ENCODE results near the gene HUS1B.
"Not testable (repeated sequence)": the region's sequence is repeated elsewhere in the genome, so short reads cannot be mapped to it uniquely, and the experiment has no call there.

HUS1B gene

DNA sequence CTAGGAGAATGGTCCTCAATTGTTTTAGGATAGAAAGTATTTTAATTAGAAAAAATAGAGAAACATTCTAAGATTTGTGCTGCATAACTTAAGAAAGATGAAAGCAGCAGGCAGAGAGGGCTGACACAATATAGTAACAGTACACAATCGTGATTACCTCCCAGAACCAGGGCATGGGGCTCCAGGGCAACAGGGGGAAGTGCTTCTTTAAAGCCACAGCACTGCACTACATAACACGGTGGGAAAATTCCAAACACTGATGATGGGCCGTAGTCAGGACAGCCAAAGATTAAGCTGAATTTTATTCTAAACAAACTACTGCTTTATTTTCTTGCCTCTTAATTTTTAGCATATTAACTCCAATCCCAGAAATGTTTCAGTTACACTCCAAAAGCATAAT lies 21.6 kb upstream of the HUS1B start:
- DNase-seq = no peak

DNA sequence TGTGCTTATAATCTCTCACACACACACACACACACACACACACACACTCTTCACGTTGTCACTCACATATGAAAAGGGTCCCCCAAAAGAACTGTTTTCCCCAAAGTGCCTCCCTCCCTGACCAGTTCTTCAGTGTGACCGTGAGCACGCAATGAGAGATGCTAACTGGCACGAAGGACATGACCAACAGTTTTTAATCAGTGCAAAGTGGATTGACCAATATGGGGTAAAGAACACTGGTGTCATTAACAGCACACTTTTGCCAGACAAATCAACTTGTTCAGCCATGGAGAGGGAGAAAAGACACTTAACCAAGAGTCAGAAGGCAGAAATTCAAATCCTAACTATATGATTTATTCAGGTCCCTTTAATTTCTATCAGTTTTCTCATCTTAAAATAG lies 21.0 kb upstream of the HUS1B start:
- no peak for DNase-seq

DNA sequence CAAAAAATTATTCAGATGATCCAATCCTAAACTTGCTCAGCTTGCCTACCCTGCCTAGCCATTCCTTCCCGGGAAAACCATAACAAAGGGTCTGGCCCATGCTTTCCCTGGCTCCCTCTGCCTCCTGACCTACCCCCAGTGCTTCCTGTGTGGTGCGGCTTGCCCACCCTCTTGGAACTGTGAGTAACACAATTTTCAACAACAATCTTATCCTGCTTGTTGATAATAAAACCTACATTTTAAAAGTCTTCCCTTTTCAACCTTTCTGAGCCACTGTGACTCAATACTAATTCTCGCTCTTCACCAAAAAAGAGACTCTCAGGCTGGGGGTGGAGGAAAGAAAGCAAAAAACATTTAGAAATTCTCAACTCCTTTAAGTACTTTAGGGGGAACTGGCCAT lies 18.1 kb upstream of the HUS1B start:
- DNase-seq = no peak

DNA sequence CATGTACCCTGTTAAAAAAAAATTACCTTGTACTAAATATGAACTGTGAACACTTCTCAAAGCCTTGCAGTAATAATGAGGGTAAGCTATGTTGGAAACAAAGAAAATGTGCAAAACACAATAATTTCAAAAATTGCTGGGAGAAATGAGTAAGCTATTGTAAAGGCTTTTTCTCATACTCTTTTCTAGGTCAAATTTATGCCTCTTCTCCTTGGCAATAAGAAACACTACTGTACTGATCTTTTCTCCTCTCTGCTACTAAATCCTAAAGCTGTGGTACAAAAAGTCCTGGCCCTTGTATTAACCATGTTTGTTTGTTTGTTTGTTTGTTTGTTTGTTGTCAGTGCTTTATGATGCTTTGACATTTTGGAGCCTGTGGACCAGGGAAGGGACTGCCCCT lies 17.5 kb upstream of the HUS1B start:
- DNase-seq = no peak

DNA sequence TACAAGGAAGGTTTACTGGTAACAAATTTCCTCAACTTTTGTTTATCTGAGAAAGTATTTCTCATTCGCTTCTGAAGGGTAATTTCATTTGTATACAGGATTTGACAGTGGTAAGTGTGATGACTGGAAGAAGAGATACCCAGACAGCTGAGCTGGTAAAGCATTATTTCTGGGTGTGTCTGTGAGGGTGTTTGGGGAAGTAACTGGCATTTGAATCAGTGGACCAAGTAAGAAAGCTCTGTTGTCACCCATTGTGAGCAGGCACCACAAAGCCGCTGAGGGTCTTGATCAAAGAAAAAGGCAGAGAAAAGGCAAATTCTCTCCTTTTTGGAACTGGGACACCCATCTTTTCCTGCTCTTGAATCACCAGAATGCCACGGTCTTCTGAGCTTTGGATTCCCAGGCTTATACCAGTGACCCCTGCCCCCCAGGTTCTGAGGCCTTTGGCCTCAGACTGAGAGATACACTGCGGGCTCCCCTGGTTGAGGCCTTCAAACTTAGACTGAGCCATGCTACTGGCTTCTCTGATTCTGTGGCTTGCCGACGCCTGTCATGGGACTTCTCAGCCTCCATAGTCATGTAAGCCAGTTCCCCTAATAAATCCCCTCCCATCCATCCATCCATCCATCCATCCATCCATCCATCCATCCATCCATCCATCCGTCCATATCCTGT lies 10.5 kb upstream of the HUS1B start:
- no peak for DNase-seq

DNA sequence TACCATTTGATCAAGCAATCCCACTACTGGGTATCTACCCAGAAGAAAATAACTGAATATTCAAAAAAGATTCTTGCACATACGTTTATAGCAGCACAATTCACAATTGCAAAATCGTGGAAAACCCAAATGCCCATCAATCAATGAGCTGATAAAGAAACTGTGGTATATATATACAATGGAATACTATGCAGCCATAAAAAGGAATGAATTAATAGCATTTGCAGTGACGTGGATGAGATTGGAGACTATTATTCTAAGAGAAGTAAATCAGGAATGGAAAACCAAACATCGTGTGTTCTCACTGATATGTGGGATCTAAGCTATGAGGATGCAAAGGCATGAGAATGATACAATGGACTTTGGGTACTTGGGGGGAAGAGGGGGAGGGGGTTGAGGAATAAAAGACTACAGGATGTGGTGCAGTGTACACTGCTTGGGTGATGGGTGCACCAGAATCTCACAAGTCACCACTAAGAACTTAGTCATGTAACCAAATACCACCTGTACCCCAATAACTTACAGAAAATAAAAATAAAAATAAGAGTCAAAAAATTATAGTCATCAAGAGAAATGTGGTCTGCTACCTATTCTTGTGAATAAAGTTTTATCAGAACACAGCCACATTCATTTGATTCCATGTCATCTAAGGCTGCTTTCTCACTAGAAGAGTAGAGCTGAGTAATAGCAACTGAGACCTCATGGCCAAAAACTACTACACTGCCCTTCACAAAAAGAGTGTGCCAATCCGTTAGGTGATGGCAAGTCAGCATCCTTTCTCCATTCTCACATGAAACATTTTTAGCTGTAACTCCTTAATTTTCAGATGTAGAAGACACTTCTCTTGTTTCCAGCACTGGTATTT lies 8.7 kb upstream of the HUS1B start:
- DNase-seq = no peak

DNA sequence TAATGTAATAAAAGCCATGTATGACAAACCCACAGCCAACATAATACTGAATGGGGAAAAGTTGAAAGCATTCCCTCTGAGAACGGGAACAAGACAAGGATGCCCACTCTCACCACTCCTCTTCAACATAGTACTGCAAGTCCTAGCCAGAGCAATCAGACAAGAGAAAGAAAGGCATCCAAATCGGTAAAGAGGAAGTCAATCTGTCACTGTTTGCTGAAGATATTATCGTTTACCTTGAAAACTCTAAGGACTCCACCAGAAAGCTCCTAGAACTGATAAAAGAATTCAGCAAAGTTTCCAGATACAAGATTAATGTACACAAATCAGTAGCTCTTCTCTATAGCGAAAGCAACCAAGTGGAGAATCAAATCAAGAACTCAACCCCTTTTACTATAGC lies 6.9 kb upstream of the HUS1B start:
- DNase-seq = not testable (repeated sequence)

DNA sequence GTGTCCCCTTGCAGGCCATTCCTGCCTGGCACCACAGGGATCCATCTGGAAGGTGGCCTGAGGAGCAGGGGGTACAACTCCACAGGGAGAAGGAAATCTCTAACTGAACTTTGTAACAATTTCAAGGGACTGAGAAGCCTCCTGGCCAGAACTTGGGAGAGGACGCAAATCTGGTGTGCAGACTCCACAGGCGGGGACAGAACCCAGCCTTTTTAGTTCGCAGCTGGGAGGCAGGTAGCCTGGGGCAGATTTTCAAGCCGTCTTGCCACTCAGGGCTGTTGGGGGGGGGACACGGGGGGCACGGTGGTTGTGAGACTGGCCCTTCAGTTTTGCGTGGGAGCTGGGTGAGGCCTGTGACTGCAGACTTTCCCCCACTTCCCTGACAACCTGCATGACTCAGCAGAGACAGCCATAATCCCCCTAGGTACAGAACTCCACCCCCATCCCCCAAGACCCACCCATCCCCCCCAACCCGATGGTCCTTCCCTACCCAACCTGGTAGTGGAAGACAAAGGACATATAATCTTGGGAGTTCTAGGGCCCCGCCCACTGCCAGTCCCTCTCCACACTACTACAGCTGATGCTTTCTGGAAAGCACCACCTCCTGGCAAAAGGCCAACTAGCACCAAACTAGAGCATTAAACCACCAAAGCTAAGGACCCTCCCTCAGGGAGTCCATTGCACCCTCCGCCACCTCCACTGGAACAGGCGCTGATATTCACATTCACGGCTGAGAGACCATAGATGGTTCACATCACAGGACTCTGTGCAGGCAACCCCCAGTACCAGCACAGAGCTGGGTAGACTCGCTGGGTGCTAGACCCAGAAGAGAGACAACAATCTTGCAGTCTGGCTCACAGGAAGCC lies 3.0 kb upstream of the HUS1B start:
- no peak for DNase-seq

DNA sequence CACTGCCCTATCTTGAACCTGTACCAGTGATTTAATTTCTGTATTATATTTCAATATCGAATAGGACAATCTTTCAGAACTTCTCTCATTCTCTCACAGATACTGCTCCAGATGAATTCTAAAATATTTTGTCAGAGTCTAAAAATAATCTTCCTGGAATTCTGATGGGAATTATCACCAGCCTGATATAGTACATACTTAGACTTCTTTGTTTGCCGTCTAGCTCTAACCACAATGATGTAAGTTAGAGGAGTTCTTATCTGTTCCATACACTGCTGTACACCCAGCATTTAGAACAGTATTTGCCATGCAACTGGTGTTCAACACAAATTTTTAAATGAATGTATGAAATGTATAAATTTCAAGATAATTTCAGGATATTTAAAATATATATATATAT lies 1.3 kb upstream of the HUS1B start:
- DNase-seq = no peak

DNA sequence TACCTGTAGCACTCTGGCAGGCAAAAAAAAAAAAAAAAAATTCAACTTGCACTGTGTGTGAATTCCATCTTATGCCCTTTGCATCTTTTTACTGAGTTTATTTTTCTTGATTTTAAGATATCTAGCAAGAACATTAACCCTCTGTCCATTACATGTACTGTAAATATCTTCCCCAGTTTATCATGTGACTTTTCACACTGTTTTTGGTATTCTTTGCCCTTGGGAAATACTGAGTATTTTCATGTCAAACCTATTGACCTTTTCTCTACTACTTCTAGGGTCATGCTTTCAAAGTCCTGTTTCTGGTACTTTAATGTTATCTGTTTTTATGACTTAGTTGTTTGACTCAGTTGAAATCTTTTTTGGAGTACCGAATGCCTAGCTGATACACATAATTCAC lies 843 bp upstream of the HUS1B start:
- DNase-seq = no peak

DNA sequence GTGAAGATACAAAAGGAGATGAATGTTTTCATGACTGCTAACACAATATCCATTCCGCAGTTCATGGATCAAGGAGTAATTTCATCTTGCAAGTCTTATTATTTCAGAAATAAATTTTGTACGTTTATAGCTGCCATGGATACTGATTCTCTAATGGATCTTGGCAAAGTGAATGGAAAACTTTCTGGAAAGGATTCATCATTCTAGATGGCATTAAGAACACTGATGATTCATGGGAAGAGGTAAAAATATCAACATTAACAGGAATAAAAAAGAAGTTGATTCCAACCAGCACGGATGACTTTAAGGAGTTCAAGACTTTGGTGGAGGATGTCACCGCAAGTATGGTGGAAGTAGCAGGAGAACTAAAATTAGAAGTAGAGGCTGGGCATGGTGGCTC lies 2.8 kb downstream of the HUS1B start:
- no peak for DNase-seq

DNA sequence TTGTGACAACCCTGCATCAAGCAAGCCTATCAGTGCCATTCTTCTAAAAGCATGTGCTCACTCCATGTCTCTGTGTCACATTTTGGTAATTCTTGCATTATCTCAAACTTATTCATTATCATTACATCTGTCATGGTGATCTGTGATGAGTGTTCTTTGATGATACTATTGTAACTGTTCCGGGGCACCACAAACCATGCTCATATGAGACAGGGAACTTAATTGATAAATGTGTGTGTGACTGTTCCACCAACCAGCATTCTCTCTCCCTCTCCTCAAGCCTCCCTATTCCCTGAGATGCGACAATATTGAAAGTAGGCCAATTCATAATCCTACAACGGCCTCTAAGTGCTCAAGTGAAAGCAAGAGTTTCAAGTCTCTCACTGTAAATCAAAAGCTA lies 4.0 kb downstream of the HUS1B start:
- DNase-seq = no peak

DNA sequence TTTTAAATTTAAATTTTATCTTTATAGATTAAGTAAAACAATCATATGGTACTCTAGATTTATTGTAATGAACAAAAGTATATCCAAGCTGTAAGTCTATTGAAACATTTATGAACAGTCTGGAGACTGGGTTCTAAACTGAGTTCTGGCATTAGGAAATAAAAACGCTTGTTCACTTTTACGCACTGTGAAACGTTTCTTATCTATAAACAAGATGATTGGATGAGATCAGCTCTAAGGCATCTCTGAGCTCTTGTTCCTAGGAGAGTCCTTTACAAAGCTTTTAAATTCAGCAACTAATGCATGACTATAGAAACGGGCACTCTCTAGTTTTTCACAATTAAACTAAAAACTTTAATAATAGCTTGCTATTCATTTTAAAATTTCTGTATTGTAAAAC lies 6.8 kb downstream of the HUS1B start:
- no peak for DNase-seq

DNA sequence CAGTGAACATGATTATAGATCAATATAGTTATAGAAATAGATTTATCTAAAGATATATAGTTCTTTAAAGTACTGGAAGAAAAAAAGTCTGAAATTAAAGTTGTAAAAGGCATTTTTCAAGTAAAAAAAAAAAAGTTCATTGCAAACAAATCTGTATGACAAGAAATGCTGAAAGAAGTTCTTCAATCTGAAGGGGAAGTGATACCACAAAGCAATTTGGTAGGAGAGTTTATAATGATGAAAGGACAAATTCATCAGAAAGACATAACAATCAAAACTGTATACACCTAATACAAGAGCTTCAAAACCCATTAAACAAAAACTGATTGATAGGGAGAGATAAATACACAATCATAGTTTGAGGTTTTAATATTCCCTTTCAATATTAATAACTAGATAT lies 14.1 kb downstream of the HUS1B start:
- DNase-seq = no peak

DNA sequence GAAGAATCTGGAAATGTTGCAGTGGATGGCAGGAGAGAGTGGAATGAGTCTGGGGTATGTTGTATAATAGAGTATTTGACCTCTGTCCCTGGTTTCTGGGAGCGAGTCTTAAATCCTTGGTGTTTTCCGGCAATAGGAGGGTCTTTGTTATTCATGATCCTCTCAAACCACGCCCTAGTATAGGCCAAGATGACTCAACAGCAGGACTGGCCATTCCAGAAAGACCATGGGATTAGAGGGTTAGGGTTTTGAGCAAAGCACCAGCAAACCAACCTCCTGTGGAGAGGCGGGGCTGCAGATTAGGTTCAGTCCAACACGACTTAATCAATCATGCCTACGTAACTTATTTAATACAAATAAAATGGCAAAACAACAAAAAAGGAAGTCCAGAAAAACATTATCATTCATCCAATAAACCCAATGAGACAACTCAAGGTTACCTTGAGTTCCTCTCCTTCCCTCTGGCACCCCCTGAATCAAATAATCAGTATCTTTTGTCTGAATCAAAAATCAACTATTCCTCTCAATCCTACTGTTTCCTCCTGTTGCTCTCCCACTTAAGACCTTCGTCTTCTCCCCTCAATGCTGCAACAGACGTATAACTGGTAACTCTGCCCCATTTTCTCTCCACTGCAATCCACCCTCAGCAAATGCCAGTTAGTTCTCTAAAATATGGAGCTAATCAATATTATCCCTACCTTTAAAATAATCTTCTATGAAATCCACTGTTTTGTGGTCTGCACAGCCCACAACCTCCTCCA lies 15.5 kb downstream of the HUS1B start:
- no peak for DNase-seq

DNA sequence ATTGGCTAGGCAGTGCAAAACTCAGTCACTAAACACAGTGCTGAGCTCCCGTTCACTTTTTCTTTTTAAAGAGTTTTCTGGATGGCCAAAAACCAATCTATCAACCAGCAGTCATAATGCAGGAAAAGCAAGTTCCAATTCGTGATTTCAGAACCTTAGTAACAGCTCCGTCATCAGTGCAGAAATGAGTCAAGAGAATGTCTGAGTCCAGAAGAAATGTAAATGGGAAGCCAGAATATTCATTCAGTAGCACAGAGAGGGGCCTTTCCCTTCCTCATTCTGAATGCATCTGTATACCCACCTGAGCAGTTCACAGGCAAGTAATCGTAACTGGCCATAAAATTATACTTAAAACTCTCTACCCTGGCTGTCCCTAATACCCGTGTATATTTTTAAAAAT lies 20.4 kb downstream of the HUS1B start:
- DNase-seq = no peak

DNA sequence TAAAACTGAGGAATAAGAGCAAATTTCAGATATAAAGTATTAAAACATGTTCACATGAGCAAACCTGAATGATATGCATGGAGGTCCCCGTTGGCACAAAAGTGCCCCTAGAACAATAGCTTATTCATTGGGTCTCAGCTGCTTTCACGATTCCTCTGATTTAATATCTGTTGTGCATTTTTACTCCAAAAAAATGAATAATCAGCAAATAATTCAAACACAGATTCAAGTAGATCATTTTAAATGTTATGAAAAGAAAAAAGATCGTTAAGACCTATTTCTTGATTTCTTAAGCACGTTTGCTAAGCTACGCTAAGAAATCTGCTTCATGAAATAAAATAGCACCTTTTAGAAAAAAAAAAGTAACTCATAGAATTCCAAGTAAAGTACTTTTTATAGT lies 21.7 kb downstream of the HUS1B start:
- no peak for DNase-seq

DNA sequence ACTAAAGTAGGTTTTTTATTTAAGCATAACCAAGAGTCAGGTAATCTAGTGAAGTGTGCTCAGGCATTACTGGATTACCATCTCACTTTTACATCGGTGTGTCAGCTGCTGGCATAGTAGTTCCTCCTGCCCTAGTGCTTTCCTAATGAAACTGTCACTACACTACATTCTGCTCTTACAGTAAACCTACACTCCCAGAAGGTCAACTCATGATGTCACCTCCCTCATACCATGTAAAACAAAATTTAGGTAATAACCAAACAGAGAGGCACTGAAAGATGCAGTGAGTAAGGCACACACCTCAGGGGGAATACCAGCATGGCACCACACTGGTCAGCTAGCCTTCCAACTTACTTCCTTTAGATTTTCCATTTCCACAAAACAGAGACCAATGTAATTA lies 23.3 kb downstream of the HUS1B start:
- no peak for DNase-seq

DNA sequence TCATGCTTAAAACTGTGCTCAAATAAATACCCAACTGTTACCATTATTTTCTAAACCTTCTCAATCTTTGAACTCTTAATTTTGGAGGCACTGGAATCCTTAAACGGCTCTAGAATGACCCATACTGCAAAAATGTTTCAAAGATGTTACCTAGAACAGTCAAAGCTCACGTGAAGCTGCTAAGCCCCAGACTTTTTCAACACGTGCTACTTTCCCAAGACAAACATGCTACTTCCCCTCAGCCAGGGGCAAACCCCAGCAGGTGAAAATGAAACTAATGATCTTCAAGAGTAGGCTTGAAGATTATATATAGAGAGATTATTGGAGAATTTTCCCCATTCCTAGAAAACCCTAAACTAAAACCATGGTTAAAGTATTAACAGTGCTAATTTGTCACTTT lies 28.1 kb downstream of the HUS1B start:
- no peak for DNase-seq

DNA sequence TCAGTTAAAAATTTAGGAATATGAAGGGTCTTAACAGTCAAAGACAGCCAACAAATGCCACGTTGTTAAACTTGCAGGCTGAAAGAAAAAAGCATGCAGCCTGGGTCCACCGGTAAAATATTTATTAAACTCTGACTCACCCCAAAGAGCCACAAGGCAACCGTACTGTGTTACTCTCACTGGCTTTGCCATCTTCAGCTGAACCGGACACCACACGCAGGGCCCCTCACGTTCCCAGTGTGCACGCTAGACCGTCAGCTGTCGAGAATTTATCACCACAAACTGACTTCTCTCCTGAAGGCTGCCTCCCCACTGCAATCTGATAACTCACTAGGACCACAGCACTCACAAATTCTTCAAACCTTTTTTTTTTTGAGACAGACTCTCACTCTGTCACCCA lies 30.7 kb downstream of the HUS1B start:
- no peak for DNase-seq

DNA sequence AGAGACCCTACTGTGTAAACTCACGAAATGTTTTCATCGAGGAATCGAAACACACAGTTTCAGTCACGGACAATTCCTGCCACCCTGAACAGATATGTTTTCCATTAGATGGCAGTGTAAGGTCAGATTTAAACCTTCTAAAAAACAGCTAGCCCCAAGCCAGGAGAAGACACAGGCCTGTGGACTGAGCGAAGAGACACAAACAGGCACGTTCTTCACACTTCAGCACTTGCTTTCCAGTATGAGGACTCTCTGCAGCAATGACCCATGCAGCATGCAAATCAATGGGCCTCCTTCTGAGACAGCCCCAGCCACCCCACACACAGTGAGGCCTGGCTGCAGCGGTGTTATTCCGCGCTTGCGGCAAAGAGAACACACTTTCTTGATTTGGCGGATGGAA lies 31.9 kb downstream of the HUS1B start:
- DNase-seq = no peak

DNA sequence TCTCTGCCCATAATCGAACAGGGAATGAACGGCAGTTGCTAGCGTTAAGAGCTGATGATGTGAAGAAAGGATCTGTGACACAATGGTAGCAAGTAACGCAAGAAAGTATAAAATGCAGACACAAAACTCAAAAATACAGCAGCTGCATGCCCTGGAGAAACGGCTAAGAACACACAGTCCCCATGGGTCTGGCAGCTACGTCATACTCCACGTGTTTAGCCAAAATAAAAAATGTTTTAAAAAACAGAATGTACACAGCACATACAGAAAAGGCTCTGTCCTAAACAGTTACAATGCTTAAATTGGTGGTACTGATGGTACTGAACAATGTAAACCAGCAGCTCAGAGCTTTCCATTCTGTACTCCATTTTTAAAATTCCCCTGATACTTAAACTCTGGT lies 34.4 kb downstream of the HUS1B start:
- no peak for DNase-seq

DNA sequence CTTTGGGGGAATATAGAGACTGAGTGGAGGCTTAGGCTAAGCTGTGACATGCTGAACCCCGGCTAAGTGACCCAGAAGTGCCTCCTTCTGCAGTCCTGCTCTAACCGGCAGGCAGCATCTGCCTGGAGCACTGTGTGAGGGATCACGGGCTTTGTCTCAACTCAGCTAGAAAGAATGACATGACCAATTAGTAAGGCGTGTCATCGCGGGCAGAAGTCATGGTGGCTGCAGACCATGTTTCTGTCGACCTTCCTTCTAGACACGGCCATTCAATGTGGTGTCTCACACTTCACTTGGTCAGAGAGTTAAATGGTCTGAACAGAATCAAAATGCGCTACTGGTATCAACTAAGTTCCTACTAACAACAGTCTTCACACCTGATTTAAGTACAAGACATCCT lies 35.0 kb downstream of the HUS1B start:
- no peak for DNase-seq

All from NCI-H1694 (cell line).